NCI-H1436 treated with DMSO at 0.1 percent for 48 hours (cell line): ENCODE results near the gene ST8SIA2.

ENCODE experiments used
- DNase-seq: peaks from one replicate; lab custom pipeline; 2025; lab: John Stamatoyannopoulos, UW

The ST8SIA2 gene

DNA sequence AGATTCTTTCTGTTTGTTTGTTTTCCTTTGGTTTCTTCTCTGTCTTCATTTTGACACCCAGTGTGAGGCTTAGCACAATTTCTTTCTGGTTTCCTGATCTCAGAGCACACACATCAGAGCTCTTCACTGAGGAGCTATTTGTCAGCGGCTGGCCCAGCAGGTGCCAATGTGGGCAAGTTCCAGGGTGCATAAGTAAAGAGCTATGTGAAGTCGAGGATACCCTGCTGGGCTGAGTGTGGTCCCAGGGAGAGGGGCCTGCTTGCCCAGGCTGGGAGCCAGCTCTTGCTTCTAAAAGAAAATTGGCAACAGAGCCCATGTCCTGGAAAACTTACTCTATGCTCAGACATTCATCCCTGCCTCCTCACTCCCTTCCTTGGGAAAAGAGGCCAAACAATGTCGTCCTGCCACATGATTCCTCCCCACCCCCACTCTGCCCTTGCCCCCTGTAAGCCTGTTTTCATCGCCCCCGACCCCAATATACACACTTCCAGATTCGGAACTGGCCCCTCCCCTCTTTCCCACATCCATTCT lies 101.2 kb downstream of the ST8SIA2 start:
- DNase-seq = no peak

GRCh38 chr15:92495446-92495845 lies 101.8 kb downstream of the ST8SIA2 start:
- DNase-seq = no peak

DNA sequence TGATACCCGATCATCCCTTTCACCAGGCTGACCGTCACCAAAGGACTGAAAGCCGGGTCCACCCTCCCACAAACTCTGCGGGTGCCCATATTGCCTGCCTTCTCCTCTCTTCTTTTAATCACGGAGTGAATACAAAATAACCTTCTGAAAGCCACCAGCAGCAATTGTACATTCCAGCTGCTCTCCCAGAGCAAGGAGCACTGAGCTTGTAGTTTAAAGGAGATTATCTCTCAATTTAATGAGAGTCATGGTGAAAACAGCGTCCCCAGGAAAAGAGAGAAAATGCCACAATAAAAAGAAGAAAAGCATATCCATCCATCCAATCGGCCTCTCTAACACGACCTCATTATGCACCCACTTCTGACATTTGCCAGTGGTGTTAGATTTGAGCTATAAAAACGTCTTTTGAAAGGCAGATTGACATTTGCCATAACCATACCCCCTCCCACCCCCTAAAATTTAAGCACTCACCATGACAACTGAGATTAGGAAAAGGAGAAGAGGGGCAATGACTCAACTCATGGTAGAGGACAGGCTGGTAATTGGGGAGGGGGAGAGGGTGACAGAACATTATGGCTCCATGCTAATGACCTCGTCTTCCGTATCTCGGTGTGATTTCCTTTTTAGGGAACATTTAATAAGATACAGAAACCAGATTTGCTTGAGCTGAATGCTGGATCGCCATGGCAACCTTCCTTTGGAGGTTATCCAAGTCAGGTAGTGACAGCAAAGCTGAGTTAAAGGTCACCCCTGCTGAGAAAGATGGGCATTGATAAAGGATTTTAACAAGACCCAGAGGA lies 106.2 kb downstream of the ST8SIA2 start:
- DNase-seq = no peak

DNA sequence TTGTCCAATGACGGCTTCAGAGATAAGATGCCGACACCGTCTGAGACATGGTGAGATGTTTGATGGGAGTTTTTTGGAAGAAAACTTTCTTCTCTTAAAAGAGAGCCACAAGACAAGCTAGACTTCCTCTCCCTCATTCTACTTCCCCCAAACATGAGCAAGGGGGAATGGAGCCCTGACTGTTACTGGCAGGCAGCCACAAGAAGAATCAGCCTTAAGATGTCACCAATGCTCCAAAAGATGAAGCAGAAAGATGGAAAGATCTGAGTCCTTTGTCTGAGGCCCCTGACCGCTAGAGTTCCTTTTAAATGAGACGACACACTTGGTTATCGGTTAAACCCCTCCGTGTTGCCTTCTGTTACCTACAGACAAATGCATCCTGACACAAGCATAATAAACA lies 108.7 kb downstream of the ST8SIA2 start:
- no peak for DNase-seq

GRCh38 chr15:92502930-92503857 lies 109.5 kb downstream of the ST8SIA2 start:
- no peak for DNase-seq

DNA sequence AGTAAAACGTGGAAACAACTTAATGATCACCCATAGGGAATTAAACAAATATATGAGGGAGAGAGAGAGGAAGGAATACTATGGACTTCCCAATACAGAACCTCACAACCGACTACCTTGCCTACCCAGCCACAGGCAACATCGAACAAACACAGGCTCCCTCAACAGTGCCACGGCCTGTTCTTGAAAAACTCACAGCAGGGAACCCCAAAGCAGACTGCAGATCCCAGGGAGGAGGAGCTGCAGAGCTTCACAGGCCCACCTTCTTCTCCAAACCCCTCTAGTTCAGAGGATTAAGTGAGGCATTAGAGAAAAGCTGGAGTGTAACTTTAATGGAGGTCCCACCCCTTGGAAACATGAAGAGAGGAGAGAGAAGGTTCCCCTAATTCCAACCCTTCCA lies 110.2 kb downstream of the ST8SIA2 start:
- DNase-seq = no peak

DNA sequence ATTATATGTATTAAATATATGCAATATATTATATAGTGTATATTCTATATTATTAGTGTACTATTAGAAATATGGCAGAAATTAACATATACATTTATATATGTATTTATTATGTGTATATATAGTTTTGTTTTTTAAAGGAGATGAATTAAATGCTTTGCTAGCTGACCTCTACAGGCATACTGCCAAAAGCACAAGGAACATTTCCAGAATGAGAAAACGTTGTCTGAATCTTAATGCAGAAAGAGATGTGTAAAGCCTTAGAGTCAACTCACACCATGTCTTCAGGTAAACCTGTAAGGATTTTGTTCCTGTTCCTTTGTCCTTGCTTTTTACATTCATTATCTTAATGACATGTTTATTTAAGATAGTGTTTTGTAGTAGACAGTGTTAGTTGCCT lies 111.9 kb downstream of the ST8SIA2 start:
- no peak for DNase-seq

GRCh38 chr15:92506506-92506905 lies 112.8 kb downstream of the ST8SIA2 start:
- no peak for DNase-seq

GRCh38 chr15:92510163-92510882 lies 116.6 kb downstream of the ST8SIA2 start:
- no peak for DNase-seq
